HG03196 (cell line): ENCODE data around the gene NACC1.
A peak's percentile ranks its signal among the peaks of the same experiment; 100 is the strongest.

Source experiments
- ATAC-seq: cut with Tn5 transposase; IDR thresholded peaks from one replicate; pipeline ENCODE4 v1.9.1; 2021; ENCODE audit not compliant: unreplicated experiment

Gene NACC1

GRCh38 chr19:13117772-13118423 lies at the start of gene NACC1:
NACC1 (plus strand) TSS chr19:13118264; CDS start chr19:13135208, 16,944 bp downstream.
- peak; percentile 61 for ATAC-seq

- ATAC-seq, result no peak
Measured at GRCh38 chr19:13069415-13070359, 48.4 kb upstream of the NACC1 start.

- ATAC-seq, result no peak
Measured at GRCh38 chr19:13070425-13071140, 47.5 kb upstream of the NACC1 start.

GRCh38 chr19:13071444-13072187 lies 46.4 kb upstream of the NACC1 start:
- no peak for ATAC-seq

GRCh38 chr19:13072188-13072908 lies 45.7 kb upstream of the NACC1 start:
- ATAC-seq, result no peak

- ATAC-seq, result no peak
Measured at GRCh38 chr19:13073263-13073662, 44.8 kb upstream of the NACC1 start.

GRCh38 chr19:13074378-13074777 lies 43.7 kb upstream of the NACC1 start:
- no peak for ATAC-seq

GRCh38 chr19:13076320-13076719 lies 41.7 kb upstream of the NACC1 start:
- ATAC-seq, result no peak

- no peak for ATAC-seq
Measured at GRCh38 chr19:13076787-13077186, 41.3 kb upstream of the NACC1 start.

- no peak for ATAC-seq
Measured at GRCh38 chr19:13077240-13077639, 40.8 kb upstream of the NACC1 start.

- no peak for ATAC-seq
Measured at GRCh38 chr19:13078381-13078780, 39.7 kb upstream of the NACC1 start.

GRCh38 chr19:13078897-13079541 lies 39.0 kb upstream of the NACC1 start:
- no peak for ATAC-seq

GRCh38 chr19:13079542-13079986 lies 38.5 kb upstream of the NACC1 start:
- ATAC-seq, result no peak

GRCh38 chr19:13082192-13083007 lies 35.7 kb upstream of the NACC1 start:
- no peak for ATAC-seq

- ATAC-seq, result no peak
Measured at GRCh38 chr19:13083008-13083404, 35.1 kb upstream of the NACC1 start.

- no peak for ATAC-seq
Measured at GRCh38 chr19:13083627-13084026, 34.4 kb upstream of the NACC1 start.

- ATAC-seq, result no peak
Measured at GRCh38 chr19:13085666-13086065, 32.4 kb upstream of the NACC1 start.

GRCh38 chr19:13086341-13086740 lies 31.7 kb upstream of the NACC1 start:
- ATAC-seq, result no peak

- no peak for ATAC-seq
Measured at GRCh38 chr19:13087295-13087694, 30.8 kb upstream of the NACC1 start.
